Dedifferentiated amniotic fluid mesenchymal stem cell (primary cell): ENCODE data around the gene CCDC33.

Experiments
- DNase-seq: peaks from one replicate; pipeline ENCODE4 v3.0.0-alpha.2; 2016; ENCODE audit errors: extremely low spot score

The CCDC33 gene

GRCh38 chr15:74258456-74259291, 22.5 kb downstream of the CCDC33 start:
- no peak for DNase-seq

GRCh38 chr15:74259292-74259648, 23.1 kb downstream of the CCDC33 start:
- DNase-seq = no peak

- no peak for DNase-seq
Measured at GRCh38 chr15:74259821-74260607, 23.9 kb downstream of the CCDC33 start.

- DNase-seq = no peak
Measured at GRCh38 chr15:74261041-74261440, 24.9 kb downstream of the CCDC33 start.

- DNase-seq = no peak
Measured at GRCh38 chr15:74261685-74262084, 25.6 kb downstream of the CCDC33 start.

- DNase-seq = no peak
Measured at GRCh38 chr15:74262151-74262550, 26.0 kb downstream of the CCDC33 start.

GRCh38 chr15:74262625-74263024, 26.5 kb downstream of the CCDC33 start:
- DNase-seq = no peak

- DNase-seq = no peak
Measured at GRCh38 chr15:74263466-74263865, 27.3 kb downstream of the CCDC33 start.

- no peak for DNase-seq
Measured at GRCh38 chr15:74264081-74264501, 28.0 kb downstream of the CCDC33 start.

- DNase-seq = no peak
Measured at GRCh38 chr15:74265046-74265639, 29.0 kb downstream of the CCDC33 start.

GRCh38 chr15:74268020-74268419, 31.9 kb downstream of the CCDC33 start:
- DNase-seq = no peak

GRCh38 chr15:74269362-74270035, 33.4 kb downstream of the CCDC33 start:
- DNase-seq = no peak

GRCh38 chr15:74270155-74270554, 34.0 kb downstream of the CCDC33 start:
- DNase-seq = no peak

- no peak for DNase-seq
Measured at GRCh38 chr15:74270854-74271520, 34.9 kb downstream of the CCDC33 start.

- DNase-seq = no peak
Measured at GRCh38 chr15:74272812-74273211, 36.7 kb downstream of the CCDC33 start.

- no peak for DNase-seq
Measured at GRCh38 chr15:74274470-74275038, 38.4 kb downstream of the CCDC33 start.

GRCh38 chr15:74275957-74276356, 39.8 kb downstream of the CCDC33 start:
- DNase-seq = no peak

- no peak for DNase-seq
Measured at GRCh38 chr15:74276560-74276959, 40.4 kb downstream of the CCDC33 start.

- no peak for DNase-seq
Measured at GRCh38 chr15:74277242-74277810, 41.2 kb downstream of the CCDC33 start.

- no peak for DNase-seq
Measured at GRCh38 chr15:74278207-74278606, 42.1 kb downstream of the CCDC33 start.
